ENCODE measurements around the gene KIF26B.

DNA sequence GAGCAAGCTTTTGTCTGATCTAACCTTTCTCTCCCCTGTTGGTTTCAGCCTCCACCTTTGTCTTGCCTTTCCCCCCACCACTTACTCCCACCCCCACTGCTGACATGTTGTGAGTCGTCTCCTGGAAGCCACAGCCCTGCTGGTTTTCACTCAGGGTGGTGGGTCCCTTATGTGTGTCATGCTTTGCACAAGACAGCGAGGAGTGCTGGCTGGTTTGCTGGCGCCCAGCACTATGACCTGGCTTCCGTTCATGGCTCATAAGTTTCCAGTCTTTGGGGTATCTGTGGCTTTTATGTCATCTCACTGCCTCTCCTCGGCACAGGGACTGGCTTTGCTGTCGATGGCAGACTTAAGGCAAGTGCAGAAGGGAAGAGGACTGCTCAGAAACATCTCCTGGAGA lies 177.7 kb downstream of the KIF26B start:
- TF ChIP-seq, protein P1, sequence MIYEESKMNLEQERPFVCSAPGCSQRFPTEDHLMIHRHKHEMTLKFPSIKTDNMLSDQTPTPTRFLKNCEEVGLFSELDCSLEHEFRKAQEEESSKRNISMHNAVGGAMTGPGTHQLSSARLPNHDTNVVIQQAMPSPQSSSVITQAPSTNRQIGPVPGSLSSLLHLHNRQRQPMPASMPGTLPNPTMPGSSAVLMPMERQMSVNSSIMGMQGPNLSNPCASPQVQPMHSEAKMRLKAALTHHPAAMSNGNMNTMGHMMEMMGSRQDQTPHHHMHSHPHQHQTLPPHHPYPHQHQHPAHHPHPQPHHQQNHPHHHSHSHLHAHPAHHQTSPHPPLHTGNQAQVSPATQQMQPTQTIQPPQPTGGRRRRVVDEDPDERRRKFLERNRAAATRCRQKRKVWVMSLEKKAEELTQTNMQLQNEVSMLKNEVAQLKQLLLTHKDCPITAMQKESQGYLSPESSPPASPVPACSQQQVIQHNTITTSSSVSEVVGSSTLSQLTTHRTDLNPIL (CRISPR knock-in tag; IDR thresholded peaks at IDR 0.05; ENCODE audit: low read depth): no peak
- no peak for TF ChIP-seq RARB (CRISPR knock-in tag; IDR thresholded peaks at IDR 0.05)
- no peak for TF ChIP-seq ZNF70 (CRISPR knock-in tag; IDR thresholded peaks at IDR 0.05)
- no peak for TF ChIP-seq ZC3H10 (CRISPR knock-in tag; IDR thresholded peaks at IDR 0.05)
- no peak for TF ChIP-seq BACH2 (CRISPR knock-in tag; IDR thresholded peaks at IDR 0.05; ENCODE audit: borderline replicate concordance)
- TF ChIP-seq ARNTL (CRISPR knock-in tag; IDR thresholded peaks at IDR 0.05; ENCODE audit: borderline replicate concordance, low read depth): no peak
- TF ChIP-seq, protein P2, sequence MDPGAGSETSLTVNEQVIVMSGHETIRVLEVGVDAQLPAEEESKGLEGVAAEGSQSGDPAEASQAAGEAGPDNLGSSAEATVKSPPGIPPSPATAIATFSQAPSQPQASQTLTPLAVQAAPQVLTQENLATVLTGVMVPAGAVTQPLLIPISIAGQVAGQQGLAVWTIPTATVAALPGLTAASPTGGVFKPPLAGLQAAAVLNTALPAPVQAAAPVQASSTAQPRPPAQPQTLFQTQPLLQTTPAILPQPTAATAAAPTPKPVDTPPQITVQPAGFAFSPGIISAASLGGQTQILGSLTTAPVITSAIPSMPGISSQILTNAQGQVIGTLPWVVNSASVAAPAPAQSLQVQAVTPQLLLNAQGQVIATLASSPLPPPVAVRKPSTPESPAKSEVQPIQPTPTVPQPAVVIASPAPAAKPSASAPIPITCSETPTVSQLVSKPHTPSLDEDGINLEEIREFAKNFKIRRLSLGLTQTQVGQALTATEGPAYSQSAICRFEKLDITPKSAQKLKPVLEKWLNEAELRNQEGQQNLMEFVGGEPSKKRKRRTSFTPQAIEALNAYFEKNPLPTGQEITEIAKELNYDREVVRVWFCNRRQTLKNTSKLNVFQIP (CRISPR knock-in tag; IDR thresholded peaks at IDR 0.05; ENCODE audit: borderline replicate concordance, low read depth): no peak
- TF ChIP-seq, protein P3, sequence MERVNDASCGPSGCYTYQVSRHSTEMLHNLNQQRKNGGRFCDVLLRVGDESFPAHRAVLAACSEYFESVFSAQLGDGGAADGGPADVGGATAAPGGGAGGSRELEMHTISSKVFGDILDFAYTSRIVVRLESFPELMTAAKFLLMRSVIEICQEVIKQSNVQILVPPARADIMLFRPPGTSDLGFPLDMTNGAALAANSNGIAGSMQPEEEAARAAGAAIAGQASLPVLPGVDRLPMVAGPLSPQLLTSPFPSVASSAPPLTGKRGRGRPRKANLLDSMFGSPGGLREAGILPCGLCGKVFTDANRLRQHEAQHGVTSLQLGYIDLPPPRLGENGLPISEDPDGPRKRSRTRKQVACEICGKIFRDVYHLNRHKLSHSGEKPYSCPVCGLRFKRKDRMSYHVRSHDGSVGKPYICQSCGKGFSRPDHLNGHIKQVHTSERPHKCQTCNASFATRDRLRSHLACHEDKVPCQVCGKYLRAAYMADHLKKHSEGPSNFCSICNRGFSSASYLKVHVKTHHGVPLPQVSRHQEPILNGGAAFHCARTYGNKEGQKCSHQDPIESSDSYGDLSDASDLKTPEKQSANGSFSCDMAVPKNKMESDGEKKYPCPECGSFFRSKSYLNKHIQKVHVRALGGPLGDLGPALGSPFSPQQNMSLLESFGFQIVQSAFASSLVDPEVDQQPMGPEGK (CRISPR knock-in tag; IDR thresholded peaks at IDR 0.05; ENCODE audit: borderline replicate concordance): no peak
- TF ChIP-seq ZFP30 (CRISPR knock-in tag; IDR thresholded peaks at IDR 0.05): no peak

Measured in SK-N-SH treated with all-trans-retinoic acid at 6 μM for 48 hours (cell line).